HCT116 (cell line): Measurements from ENCODE around the gene ST8SIA3. TPM values are rescaled to one million over a fixed set of nuclear protein-coding genes. Genes with fewer than 3 reads are reported as not detected.

ENCODE experiments used
- ATAC-seq: fragments of 200-7000 bp; cut with Tn5 transposase; 2 replicates; pipeline ENCODE4 v1.9.1; 2020; ENCODE audit warnings: mild to moderate bottlenecking, moderate library complexity
- BruUV-seq: library from RNA; stranded (reverse); fragments of 400-500 nt; replicated peaks from 2 replicates; lab custom pipeline; 2021; lab: Mats Ljungman, UMichigan
- CTCF ChIA-PET: fragments of 300-600 bp; sonication (Branson Sonifier 250); formaldehyde crosslinking; loops from one replicate; lab custom pipeline; 2021; ENCODE audit warnings: antibody characterized with exemption; lab: Charles Lee
- POLR2A ChIA-PET: fragments of 300-600, 350-600 bp; sonication (Branson Sonifier 250); formaldehyde crosslinking; loops from one replicate; lab custom pipeline; 2021; ENCODE audit warnings: antibody characterized with exemption; lab: Charles Lee
- RAD21 ChIA-PET, 2 experiments: fragments of 300-600 bp; sonication (Branson Sonifier 250); formaldehyde crosslinking; loops; one replicate each; lab custom pipeline; 2023; ENCODE audit warnings: low total read pairs in 2 of 2; ENCODE audit not compliant: uncharacterized antibody in 2 of 2, unreplicated experiment in 2 of 2, low non-redundant PET in 1 of 2; lab: Charles Lee
- DNase-seq: peaks from one replicate; pipeline ENCODE4 v3.0.0-alpha.2; 2010; ENCODE audit warnings: low read depth, low spot score
- H2AFZ ChIP-seq: fragments of 200-600 bp; shearing (Covaris generic), sonication (generic); 2 replicates; pipeline ENCODE4 v1.6.1; 2017; ENCODE audit warnings: low read depth, mixed run types, mixed read lengths, antibody characterized with exemption, low read length; ENCODE audit not compliant: poor library complexity, severe bottlenecking
- H3K27ac ChIP-seq: 2 replicates; pipeline ENCODE4 v1.5.1; 2012; ENCODE audit warnings: low read depth, low read length
- H3K27me3 ChIP-seq: fragments of 200-600 bp; sonication (generic); 2 replicates; pipeline ENCODE4 v1.6.1; 2016; ENCODE audit warnings: mixed run types, low read length, mixed read lengths; ENCODE audit not compliant: insufficient read depth
- H3K36me3 ChIP-seq, 2 experiments: fragments of 200-500 bp in 1 of 2; fragments of 200-600 bp in 1 of 2; sonication (Bioruptor generic) in 1 of 2; sonication (generic) in 1 of 2; 2 replicates each; pipeline versions ENCODE4 v1.5.1 to v1.6.1; 2014 to 2016; ENCODE audit warnings: low read length in 2 of 2, inconsistent platforms in 1 of 2, mixed read lengths in 1 of 2, mixed run types in 1 of 2; ENCODE audit not compliant: insufficient read depth in 2 of 2, control insufficient read depth in 1 of 2
- H3K4me1 ChIP-seq, 2 experiments: fragments of 200-600 bp in 1 of 2; sonication (generic) in 1 of 2; 2 replicates each; pipeline versions ENCODE4 v1.5.1 to v1.6.1; 2012 to 2017; ENCODE audit warnings: low read length in 2 of 2, inconsistent platforms in 1 of 2, mild to moderate bottlenecking in 1 of 2, mixed read lengths in 1 of 2, mixed run types in 1 of 2, moderate library complexity in 1 of 2; ENCODE audit not compliant: insufficient read depth in 2 of 2, control insufficient read depth in 1 of 2
- H3K4me2 ChIP-seq: fragments of 200-600 bp; sonication (generic); 2 replicates; pipeline ENCODE4 v1.6.1; 2017; ENCODE audit warnings: mixed run types, low read length, mixed read lengths
- H3K4me3 ChIP-seq, 2 experiments: fragments of 200-600 bp in 1 of 2; sonication (generic) in 1 of 2; replicated peaks in 1 of 2; 2 replicates each; pipeline ENCODE4 v1.5.1; 2011 to 2016; ENCODE audit warnings: low read length in 2 of 2, control low read depth in 1 of 2, low read depth in 1 of 2, mild to moderate bottlenecking in 1 of 2, mixed read lengths in 1 of 2, mixed run types in 1 of 2
- H3K79me2 ChIP-seq: fragments of 200-600 bp; sonication (generic); 2 replicates; pipeline ENCODE4 v1.6.1; 2017; ENCODE audit warnings: mild to moderate bottlenecking, mixed run types, low read length, moderate library complexity, mixed read lengths; ENCODE audit not compliant: insufficient read depth
- H3K9ac ChIP-seq: fragments of 200-600 bp; sonication (generic); 2 replicates; pipeline ENCODE4 v1.6.1; 2016; ENCODE audit warnings: low read length, mixed read lengths
- H3K9me2 ChIP-seq: fragments of 200-600 bp; sonication (generic), shearing (Covaris generic); 2 replicates; pipeline ENCODE4 v1.6.1; 2017; ENCODE audit warnings: mixed run types, mild to moderate bottlenecking, moderate library complexity; ENCODE audit not compliant: insufficient read depth
- H3K9me3 ChIP-seq, 2 experiments: fragments of 200-500 bp in 1 of 2; fragments of 200-600 bp in 1 of 2; sonication (Bioruptor generic) in 1 of 2; sonication (generic) in 1 of 2; 2 replicates each; pipeline ENCODE4 v1.6.1; 2014 to 2017; ENCODE audit warnings: low read length in 2 of 2, mixed read lengths in 2 of 2, inconsistent platforms in 1 of 2, low read depth in 1 of 2, mild to moderate bottlenecking in 1 of 2, mixed run types in 1 of 2, moderate library complexity in 1 of 2; ENCODE audit not compliant: control insufficient read depth in 1 of 2, insufficient read depth in 1 of 2
- H4K20me1 ChIP-seq: fragments of 200-600 bp; sonication (generic), shearing (Covaris generic); 2 replicates; pipeline ENCODE4 v1.6.1; 2017; ENCODE audit warnings: mixed run types, mild to moderate bottlenecking, moderate library complexity; ENCODE audit not compliant: insufficient read depth
- CBX3 ChIP-seq: IDR thresholded peaks from 2 replicates; pipeline ENCODE4 v1.6.1; 2012; ENCODE audit warnings: low read depth
- CEBPB ChIP-seq: IDR thresholded peaks from 2 replicates; pipeline ENCODE4 v1.6.1; 2012; ENCODE audit warnings: low read depth
- CTCF ChIP-seq, 3 experiments: fragments of 200-600 bp in 1 of 3; sonication (generic) in 1 of 3; IDR thresholded peaks in 2 of 3; conservative IDR thresholded peaks in 1 of 3; 2 replicates each; pipeline ENCODE4 v1.5.1; 2012 to 2017; ENCODE audit warnings: low read depth in 2 of 3, low read length in 2 of 3, antibody characterized with exemption in 1 of 3, borderline replicate concordance in 1 of 3, control low read depth in 1 of 3, mild to moderate bottlenecking in 1 of 3, mixed read lengths in 1 of 3, mixed run types in 1 of 3, moderate library complexity in 1 of 3; ENCODE audit not compliant: insufficient read depth in 1 of 3
- ELF1 ChIP-seq: IDR thresholded peaks from 2 replicates; pipeline ENCODE4 v1.6.1; 2012; ENCODE audit warnings: low read depth, borderline replicate concordance
- EZH2 ChIP-seq: fragments of 200-600 bp; sonication (generic); IDR thresholded peaks from 2 replicates; pipeline ENCODE4 v1.6.1; 2017; ENCODE audit warnings: antibody characterized with exemption, mixed run types
- EZH2phosphoT487 ChIP-seq: fragments of 200-600 bp; IDR thresholded peaks from 2 replicates; pipeline ENCODE4 v1.6.1; 2018; ENCODE audit warnings: antibody characterized with exemption, borderline replicate concordance
- FOSL1 ChIP-seq: IDR thresholded peaks from 2 replicates; pipeline ENCODE4 v1.6.1; 2012; ENCODE audit warnings: low read depth
- JUND ChIP-seq: IDR thresholded peaks from 2 replicates; pipeline ENCODE4 v1.6.1; 2012
- MAX ChIP-seq: IDR thresholded peaks from 2 replicates; pipeline ENCODE4 v1.6.1; 2012
- POLR2A ChIP-seq: IDR thresholded peaks from 2 replicates; pipeline ENCODE4 v1.7.0; 2011; ENCODE audit warnings: borderline replicate concordance; ENCODE audit not compliant: insufficient read depth, insufficient read length; ENCODE audit errors: extremely low read depth
- POLR2AphosphoS5 ChIP-seq: IDR thresholded peaks from 2 replicates; pipeline ENCODE4 v1.6.1; 2011; ENCODE audit warnings: mild to moderate bottlenecking, low read depth, low read length, moderate library complexity
- RAD21 ChIP-seq: IDR thresholded peaks from 2 replicates; pipeline ENCODE4 v1.6.1; 2012; ENCODE audit warnings: low read depth, mild to moderate bottlenecking
- SIN3A ChIP-seq: IDR thresholded peaks from 2 replicates; pipeline ENCODE4 v1.6.1; 2012; ENCODE audit warnings: low read depth
- SP1 ChIP-seq: IDR thresholded peaks from 2 replicates; pipeline ENCODE4 v1.6.1; 2012; ENCODE audit warnings: low read depth
- SRF ChIP-seq: IDR thresholded peaks from 2 replicates; pipeline ENCODE4 v1.6.1; 2012; ENCODE audit warnings: low read depth
- ZFX ChIP-seq: fragments of 450-650 bp; IDR thresholded peaks from 2 replicates; pipeline ENCODE4 v1.6.1; 2017
- ZNF274 ChIP-seq: fragments of 200-500 bp; sonication (Bioruptor generic); IDR thresholded peaks from 2 replicates; pipeline ENCODE4 v1.6.1; 2014; ENCODE audit warnings: mild to moderate bottlenecking, low read depth, low read length, inconsistent platforms
- intact Hi-C: fragments of 100-400 bp; cut with micrococcal nuclease; formaldehyde crosslinking; loops from 2 replicates; pipeline ENCODE4 v1.10.0; 2022
- total RNA-seq: library from RNA; stranded (reverse); gene quantifications from one replicate; pipeline ENCODE4 v1.2.1, GENCODE V29; 2021; ENCODE audit not compliant: unreplicated experiment
- TF ChIP-seq, protein P1 (sequence below): IDR thresholded peaks from 2 replicates; pipeline ENCODE4 v1.6.1; 2011; ENCODE audit warnings: mild to moderate bottlenecking, low read length, moderate library complexity; ENCODE audit not compliant: insufficient replicate concordance; ENCODE audit errors: extremely low read depth
- TF ChIP-seq, protein P2 (sequence below): IDR thresholded peaks from 2 replicates; pipeline ENCODE4 v1.6.1; 2012
- TF ChIP-seq, protein P3 (sequence below): IDR thresholded peaks from 2 replicates; pipeline ENCODE4 v1.6.1; 2012; ENCODE audit warnings: low read depth

ST8SIA3 gene
- total RNA-seq, 1 experiment from 2014 or later, result not detected

- Histone ChIP-seq H3K79me2 (no peaks in the 10 kb centered on the region), H2AFZ (no peak overlapping the region), H3K9me3 (no peaks in the 10 kb centered on the region), H3K27me3 (peaks cover 26% of the 10 kb centered on the region), H3K4me2 (no peak overlapping the region), H3K36me3 (no peaks in the 10 kb centered on the region), H3K4me1 (no peaks in the 10 kb centered on the region), H3K9me2 (no peaks in the 10 kb centered on the region), H4K20me1 (no peaks in the 10 kb centered on the region), H3K9ac (no peak overlapping the region), H3K27ac (no peak overlapping the region), H3K4me3 (no peak overlapping the region)
- CTCF ChIA-PET, result no interaction called here
- BruUV-seq, result no TSS peak
- POLR2A ChIA-PET, result no interaction called here
- TF ChIP-seq CBX3 (no peak), POLR2AphosphoS5 (no peak), POLR2A (no peak), SIN3A (no peak), CTCF (IDR thresholded peaks at IDR 0.05 in 2 of 3, conservative IDR thresholded peaks at IDR 0.05 in 1 of 3; ENCODE audit: borderline replicate concordance in 1 of 3, insufficient read depth in 1 of 3, low read depth in 2 of 3, low read length in 2 of 3) (no peak), FOSL1 (no peak), RAD21 (no peak), CEBPB (no peak), ELF1 (no peak), EZH2phosphoT487 (no peak), ZFX (no peak), EZH2 (no peak), SP1 (no peak), ZNF274 (no peak), MAX (no peak), JUND (no peak), SRF (no peak)
- TF ChIP-seq, protein P1, sequence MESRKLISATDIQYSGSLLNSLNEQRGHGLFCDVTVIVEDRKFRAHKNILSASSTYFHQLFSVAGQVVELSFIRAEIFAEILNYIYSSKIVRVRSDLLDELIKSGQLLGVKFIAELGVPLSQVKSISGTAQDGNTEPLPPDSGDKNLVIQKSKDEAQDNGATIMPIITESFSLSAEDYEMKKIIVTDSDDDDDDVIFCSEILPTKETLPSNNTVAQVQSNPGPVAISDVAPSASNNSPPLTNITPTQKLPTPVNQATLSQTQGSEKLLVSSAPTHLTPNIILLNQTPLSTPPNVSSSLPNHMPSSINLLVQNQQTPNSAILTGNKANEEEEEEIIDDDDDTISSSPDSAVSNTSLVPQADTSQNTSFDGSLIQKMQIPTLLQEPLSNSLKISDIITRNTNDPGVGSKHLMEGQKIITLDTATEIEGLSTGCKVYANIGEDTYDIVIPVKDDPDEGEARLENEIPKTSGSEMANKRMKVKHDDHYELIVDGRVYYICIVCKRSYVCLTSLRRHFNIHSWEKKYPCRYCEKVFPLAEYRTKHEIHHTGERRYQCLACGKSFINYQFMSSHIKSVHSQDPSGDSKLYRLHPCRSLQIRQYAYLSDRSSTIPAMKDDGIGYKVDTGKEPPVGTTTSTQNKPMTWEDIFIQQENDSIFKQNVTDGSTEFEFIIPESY, result no peak
- TF ChIP-seq, protein P2, sequence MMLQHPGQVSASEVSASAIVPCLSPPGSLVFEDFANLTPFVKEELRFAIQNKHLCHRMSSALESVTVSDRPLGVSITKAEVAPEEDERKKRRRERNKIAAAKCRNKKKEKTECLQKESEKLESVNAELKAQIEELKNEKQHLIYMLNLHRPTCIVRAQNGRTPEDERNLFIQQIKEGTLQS, result no peak
- TF ChIP-seq, protein P3, sequence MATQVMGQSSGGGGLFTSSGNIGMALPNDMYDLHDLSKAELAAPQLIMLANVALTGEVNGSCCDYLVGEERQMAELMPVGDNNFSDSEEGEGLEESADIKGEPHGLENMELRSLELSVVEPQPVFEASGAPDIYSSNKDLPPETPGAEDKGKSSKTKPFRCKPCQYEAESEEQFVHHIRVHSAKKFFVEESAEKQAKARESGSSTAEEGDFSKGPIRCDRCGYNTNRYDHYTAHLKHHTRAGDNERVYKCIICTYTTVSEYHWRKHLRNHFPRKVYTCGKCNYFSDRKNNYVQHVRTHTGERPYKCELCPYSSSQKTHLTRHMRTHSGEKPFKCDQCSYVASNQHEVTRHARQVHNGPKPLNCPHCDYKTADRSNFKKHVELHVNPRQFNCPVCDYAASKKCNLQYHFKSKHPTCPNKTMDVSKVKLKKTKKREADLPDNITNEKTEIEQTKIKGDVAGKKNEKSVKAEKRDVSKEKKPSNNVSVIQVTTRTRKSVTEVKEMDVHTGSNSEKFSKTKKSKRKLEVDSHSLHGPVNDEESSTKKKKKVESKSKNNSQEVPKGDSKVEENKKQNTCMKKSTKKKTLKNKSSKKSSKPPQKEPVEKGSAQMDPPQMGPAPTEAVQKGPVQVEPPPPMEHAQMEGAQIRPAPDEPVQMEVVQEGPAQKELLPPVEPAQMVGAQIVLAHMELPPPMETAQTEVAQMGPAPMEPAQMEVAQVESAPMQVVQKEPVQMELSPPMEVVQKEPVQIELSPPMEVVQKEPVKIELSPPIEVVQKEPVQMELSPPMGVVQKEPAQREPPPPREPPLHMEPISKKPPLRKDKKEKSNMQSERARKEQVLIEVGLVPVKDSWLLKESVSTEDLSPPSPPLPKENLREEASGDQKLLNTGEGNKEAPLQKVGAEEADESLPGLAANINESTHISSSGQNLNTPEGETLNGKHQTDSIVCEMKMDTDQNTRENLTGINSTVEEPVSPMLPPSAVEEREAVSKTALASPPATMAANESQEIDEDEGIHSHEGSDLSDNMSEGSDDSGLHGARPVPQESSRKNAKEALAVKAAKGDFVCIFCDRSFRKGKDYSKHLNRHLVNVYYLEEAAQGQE, result no peak
- ATAC-seq (no peak), DNase-seq (no peak)
- intact Hi-C loops, result no loop called here
- RAD21 ChIA-PET, result no interaction called here
Measured at GRCh38 chr18:57353137-57353939, 981 bp downstream of the ST8SIA3 start.
